ENCODE measurements around the gene OMP. TPM values are rescaled to one million over a fixed set of nuclear protein-coding genes. Genes with fewer than 3 reads are reported as not detected.
"Not testable (repeated sequence)": the region's sequence is repeated elsewhere in the genome, so short reads cannot be mapped to it uniquely, and the experiment has no call there.

OMP gene
- total RNA-seq, 1 donor = not detected

- H3K4me3 ChIP-seq (ENCODE audit: low read depth, low read length) = no peak overlapping the region
- DNase-seq (ENCODE audit: low read depth) = no peak
- no peak for TF ChIP-seq CTCF (IDR thresholded peaks at IDR 0.05; ENCODE audit: insufficient read depth, low read depth, low read length)
These were observed 6.8 kb upstream of the OMP start for GRCh38 chr11:77095551-77096490.

GRCh38 chr11:77096591-77097019, 6.0 kb upstream of the OMP start:
- no peak for TF ChIP-seq CTCF (IDR thresholded peaks at IDR 0.05; ENCODE audit: insufficient read depth, low read depth, low read length)
- H3K4me3 ChIP-seq (ENCODE audit: low read depth, low read length) = no peak overlapping the region
- no peak for DNase-seq (ENCODE audit: low read depth)

GRCh38 chr11:77097180-77097579, 5.5 kb upstream of the OMP start:
- H3K4me3 ChIP-seq (ENCODE audit: low read depth, low read length); DNase-seq (ENCODE audit: low read depth): not testable (repeated sequence)

- TF ChIP-seq CTCF (IDR thresholded peaks at IDR 0.05; ENCODE audit: insufficient read depth, low read depth, low read length) = no peak
- no peak overlapping the region for H3K4me3 ChIP-seq (ENCODE audit: low read depth, low read length)
- no peak for DNase-seq (ENCODE audit: low read depth)
These were observed 2.2 kb upstream of the OMP start for GRCh38 chr11:77100166-77101042.

GRCh38 chr11:77101043-77101537, 1.6 kb upstream of the OMP start:
- peak; percentile 57 for TF ChIP-seq CTCF (IDR thresholded peaks at IDR 0.05; ENCODE audit: insufficient read depth, low read depth, low read length)
- peak; percentile 17 for DNase-seq (ENCODE audit: low read depth)

GRCh38 chr11:77103319-77103718, 679 bp downstream of the OMP start:
- no peak for DNase-seq (ENCODE audit: low read depth)
- H3K4me3 ChIP-seq (ENCODE audit: low read depth, low read length) = no peak overlapping the region
- TF ChIP-seq CTCF (IDR thresholded peaks at IDR 0.05; ENCODE audit: insufficient read depth, low read depth, low read length) = no peak

More at GRCh38 chr11:77101043-77101537, 1.6 kb upstream of the OMP start:
- no peak overlapping the region for H3K4me3 ChIP-seq (ENCODE audit: low read depth, low read length)

GRCh38 chr11:77104727-77105126, 2.1 kb downstream of the OMP start:
- peak; percentile 22 for DNase-seq (ENCODE audit: low read depth)
- TF ChIP-seq CTCF (IDR thresholded peaks at IDR 0.05; ENCODE audit: insufficient read depth, low read depth, low read length) = no peak
- H3K4me3 ChIP-seq (ENCODE audit: low read depth, low read length) = no peak overlapping the region
